ENCODE measurements around the gene INPP4B.

INPP4B gene

GRCh38 chr4:142557239-142557801 is 288.8 kb downstream of the INPP4B start:
- DNase-seq (ENCODE audit: low spot score in 2 of 2) (no peak), ATAC-seq (ENCODE audit: low read depth) (no peak)
- Mint-ChIP-seq H3K27ac (no peak overlapping the region), H3K4me1 (no peaks in the 10 kb centered on the region), H3K36me3 (no peaks in the 10 kb centered on the region), H3K9me3 (peaks cover 2% of the 10 kb centered on the region), H3K27me3 (no peaks in the 10 kb centered on the region), H3K4me3 (no peak overlapping the region)

GRCh38 chr4:142556570-142557238 is 289.4 kb downstream of the INPP4B start:
- Mint-ChIP-seq H3K27me3 (no peaks in the 10 kb centered on the region), H3K36me3 (no peaks in the 10 kb centered on the region), H3K9me3 (peaks cover 2% of the 10 kb centered on the region), H3K4me1 (no peaks in the 10 kb centered on the region), H3K4me3 (no peak overlapping the region), H3K27ac (no peak overlapping the region)
- no peak for DNase-seq (ENCODE audit: low spot score in 2 of 2)
- ATAC-seq (ENCODE audit: low read depth): no peak

GRCh38 chr4:142556048-142556447 is 290.1 kb downstream of the INPP4B start:
- no peaks in the 10 kb centered on the region for H3K27me3 Mint-ChIP-seq
- H3K4me1 Mint-ChIP-seq: no peaks in the 10 kb centered on the region
- no peaks in the 10 kb centered on the region for H3K36me3 Mint-ChIP-seq

GRCh38 chr4:142554412-142554811 is 291.7 kb downstream of the INPP4B start:
- Mint-ChIP-seq H3K27ac (no peak overlapping the region), H3K27me3 (no peaks in the 10 kb centered on the region), H3K9me3 (peaks cover 2% of the 10 kb centered on the region), H3K4me3 (no peak overlapping the region), H3K4me1 (no peaks in the 10 kb centered on the region), H3K36me3 (no peaks in the 10 kb centered on the region)
- ATAC-seq (ENCODE audit: low read depth) (no peak), DNase-seq (ENCODE audit: low spot score in 2 of 2) (no peak)

More at GRCh38 chr4:142556048-142556447, 290.1 kb downstream of the INPP4B start:
- Mint-ChIP-seq H3K27ac (no peak overlapping the region), H3K9me3 (peaks cover 2% of the 10 kb centered on the region), H3K4me3 (no peak overlapping the region)
- DNase-seq (ENCODE audit: low spot score in 2 of 2): no peak
- no peak for ATAC-seq (ENCODE audit: low read depth)

- no peak overlapping the region for H3K4me3 Mint-ChIP-seq
- no peak for ATAC-seq (ENCODE audit: low read depth)
- no peak overlapping the region for H3K27ac Mint-ChIP-seq
- no peaks in the 10 kb centered on the region for H3K9me3 Mint-ChIP-seq
- H3K4me1 Mint-ChIP-seq: no peaks in the 10 kb centered on the region
- no peaks in the 10 kb centered on the region for H3K27me3 Mint-ChIP-seq
- no peak for DNase-seq (ENCODE audit: low spot score in 2 of 2)
- no peaks in the 10 kb centered on the region for H3K36me3 Mint-ChIP-seq
Observed at GRCh38 chr4:142551517-142552305, 294.4 kb downstream of the INPP4B start.

GRCh38 chr4:142550965-142551364 is 295.1 kb downstream of the INPP4B start:
- no peak for ATAC-seq (ENCODE audit: low read depth)
- no peaks in the 10 kb centered on the region for H3K36me3 Mint-ChIP-seq
- H3K27ac Mint-ChIP-seq: no peak overlapping the region
- no peaks in the 10 kb centered on the region for H3K4me1 Mint-ChIP-seq
- no peak overlapping the region for H3K4me3 Mint-ChIP-seq
- DNase-seq (ENCODE audit: low spot score in 2 of 2): no peak
- H3K27me3 Mint-ChIP-seq: no peaks in the 10 kb centered on the region
- peaks cover 2% of the 10 kb centered on the region for H3K9me3 Mint-ChIP-seq

- no peaks in the 10 kb centered on the region for H3K27me3 Mint-ChIP-seq
- no peak overlapping the region for H3K4me3 Mint-ChIP-seq
- H3K27ac Mint-ChIP-seq: no peak overlapping the region
- H3K9me3 Mint-ChIP-seq: peaks cover 3% of the 10 kb centered on the region
- ATAC-seq (ENCODE audit: low read depth) (no peak), DNase-seq (ENCODE audit: low spot score in 2 of 2) (no peak)
- no peaks in the 10 kb centered on the region for H3K36me3 Mint-ChIP-seq
- no peaks in the 10 kb centered on the region for H3K4me1 Mint-ChIP-seq
Observed at GRCh38 chr4:142549726-142550463, 296.2 kb downstream of the INPP4B start.

- peaks cover 3% of the 10 kb centered on the region for H3K9me3 Mint-ChIP-seq
- ATAC-seq (ENCODE audit: low read depth) (no peak), DNase-seq (ENCODE audit: low spot score in 2 of 2) (no peak)
- H3K36me3 Mint-ChIP-seq: no peaks in the 10 kb centered on the region
- H3K27ac Mint-ChIP-seq: no peak overlapping the region
- no peaks in the 10 kb centered on the region for H3K27me3 Mint-ChIP-seq
- H3K4me3 Mint-ChIP-seq: no peak overlapping the region
- no peaks in the 10 kb centered on the region for H3K4me1 Mint-ChIP-seq
Observed at GRCh38 chr4:142549248-142549647, 296.9 kb downstream of the INPP4B start.

- ATAC-seq (ENCODE audit: low read depth) (no peak), DNase-seq (ENCODE audit: low spot score in 2 of 2) (no peak)
- no peak overlapping the region for H3K27ac Mint-ChIP-seq
- H3K4me1 Mint-ChIP-seq: no peaks in the 10 kb centered on the region
- H3K4me3 Mint-ChIP-seq: no peak overlapping the region
- no peaks in the 10 kb centered on the region for H3K27me3 Mint-ChIP-seq
- peaks cover 3% of the 10 kb centered on the region for H3K9me3 Mint-ChIP-seq
- H3K36me3 Mint-ChIP-seq: no peaks in the 10 kb centered on the region
Observed at GRCh38 chr4:142548491-142548890, 297.6 kb downstream of the INPP4B start.

GRCh38 chr4:142547974-142548373 is 298.1 kb downstream of the INPP4B start:
- Mint-ChIP-seq H3K36me3 (no peaks in the 10 kb centered on the region), H3K27ac (no peak overlapping the region), H3K4me3 (no peak overlapping the region), H3K27me3 (no peaks in the 10 kb centered on the region), H3K9me3 (peaks cover 3% of the 10 kb centered on the region), H3K4me1 (no peaks in the 10 kb centered on the region)
- no peak for ATAC-seq (ENCODE audit: low read depth)
- DNase-seq (ENCODE audit: low spot score in 2 of 2): no peak

- no peak for DNase-seq (ENCODE audit: low spot score in 2 of 2)
- H3K36me3 Mint-ChIP-seq: no peaks in the 10 kb centered on the region
- no peak overlapping the region for H3K4me3 Mint-ChIP-seq
- H3K4me1 Mint-ChIP-seq: no peaks in the 10 kb centered on the region
- H3K27ac Mint-ChIP-seq: no peak overlapping the region
- H3K27me3 Mint-ChIP-seq: no peaks in the 10 kb centered on the region
- ATAC-seq (ENCODE audit: low read depth): no peak
- H3K9me3 Mint-ChIP-seq: peaks cover 3% of the 10 kb centered on the region
Observed at GRCh38 chr4:142544594-142544993, 301.5 kb downstream of the INPP4B start.

GRCh38 chr4:142544039-142544438 is 302.1 kb downstream of the INPP4B start:
- no peaks in the 10 kb centered on the region for H3K36me3 Mint-ChIP-seq
- no peak overlapping the region for H3K4me3 Mint-ChIP-seq
- DNase-seq (ENCODE audit: low spot score in 2 of 2) (no peak), ATAC-seq (ENCODE audit: low read depth) (no peak)
- H3K27me3 Mint-ChIP-seq: no peaks in the 10 kb centered on the region
- peaks cover 3% of the 10 kb centered on the region for H3K9me3 Mint-ChIP-seq
- no peaks in the 10 kb centered on the region for H3K4me1 Mint-ChIP-seq
- no peak overlapping the region for H3K27ac Mint-ChIP-seq

- ATAC-seq (ENCODE audit: low read depth): no peak
- no peak overlapping the region for H3K4me3 Mint-ChIP-seq
Observed at GRCh38 chr4:142540483-142540804, 305.7 kb downstream of the INPP4B start.

GRCh38 chr4:142539796-142540482 is 306.2 kb downstream of the INPP4B start:
- Mint-ChIP-seq H3K4me3 (no peak overlapping the region), H3K4me1 (no peaks in the 10 kb centered on the region), H3K27ac (no peak overlapping the region), H3K27me3 (no peaks in the 10 kb centered on the region), H3K36me3 (no peaks in the 10 kb centered on the region), H3K9me3 (peaks cover 2% of the 10 kb centered on the region)
- no peak for DNase-seq (ENCODE audit: low spot score in 2 of 2)
- ATAC-seq (ENCODE audit: low read depth): no peak

More at GRCh38 chr4:142540483-142540804, 305.7 kb downstream of the INPP4B start:
- Mint-ChIP-seq H3K27ac (no peak overlapping the region), H3K9me3 (peaks cover 2% of the 10 kb centered on the region), H3K4me1 (no peaks in the 10 kb centered on the region), H3K36me3 (no peaks in the 10 kb centered on the region), H3K27me3 (no peaks in the 10 kb centered on the region)
- no peak for DNase-seq (ENCODE audit: low spot score in 2 of 2)
